Endodermal cell (in vitro differentiated cells): ENCODE measurements around the gene TMEFF1. TPM values are rescaled to one million over a fixed set of nuclear protein-coding genes. Genes with fewer than 3 reads are reported as not detected.

Experiments used
- DNase-seq: peaks from one replicate; pipeline ENCODE4 v3.0.0-alpha.2; 2017
- H3K27ac ChIP-seq: 2 replicates; pipeline ENCODE4 v1.5.1; 2013; ENCODE audit warnings: mild to moderate bottlenecking, low read depth, low read length, moderate library complexity
- H3K27me3 ChIP-seq: 2 replicates; pipeline ENCODE4 v1.6.1; 2013; ENCODE audit warnings: mild to moderate bottlenecking, low read length, moderate library complexity; ENCODE audit not compliant: insufficient read depth, control insufficient read depth, poor library complexity, severe bottlenecking
- H3K36me3 ChIP-seq: 2 replicates; pipeline ENCODE4 v1.7.0; 2013; ENCODE audit warnings: mild to moderate bottlenecking, low read length, moderate library complexity; ENCODE audit not compliant: control insufficient read depth, insufficient read depth
- H3K4me1 ChIP-seq: one replicate; pipeline ENCODE4 v1.7.0; 2013; ENCODE audit warnings: low read length; ENCODE audit not compliant: control insufficient read depth, insufficient read depth
- H3K4me3 ChIP-seq: 2 replicates; pipeline ENCODE4 v1.5.1; 2013; ENCODE audit warnings: mild to moderate bottlenecking, low read length, moderate library complexity
- H3K9ac ChIP-seq: 2 replicates; pipeline ENCODE4 v1.6.1; 2013; ENCODE audit warnings: mild to moderate bottlenecking, low read length, moderate library complexity; ENCODE audit not compliant: poor library complexity, severe bottlenecking; ENCODE audit errors: extremely low read depth
- H3K9me3 ChIP-seq: 2 replicates; pipeline ENCODE4 v1.6.1; 2013; ENCODE audit warnings: mild to moderate bottlenecking, low read length, moderate library complexity; ENCODE audit not compliant: control insufficient read depth
- H3K27ac Mint-ChIP-seq: 2 replicates; pipeline ENCODE4 v1.8.0; 2020; ENCODE audit warnings: mixed read lengths
- H3K27me3 Mint-ChIP-seq: 2 replicates; pipeline ENCODE4 v1.8.0; 2021; ENCODE audit warnings: mild to moderate bottlenecking, mixed read lengths; ENCODE audit not compliant: insufficient read depth
- H3K36me3 Mint-ChIP-seq: 2 replicates; pipeline ENCODE4 v1.8.0; 2020; ENCODE audit warnings: low read depth, mixed read lengths
- H3K4me1 Mint-ChIP-seq: 2 replicates; pipeline ENCODE4 v1.8.0; 2020; ENCODE audit warnings: mixed read lengths
- H3K4me3 Mint-ChIP-seq: 2 replicates; pipeline ENCODE4 v1.8.0; 2020; ENCODE audit warnings: mild to moderate bottlenecking, moderate library complexity, mixed read lengths
- H3K9me3 Mint-ChIP-seq: 2 replicates; pipeline ENCODE4 v1.8.0; 2020; ENCODE audit warnings: mild to moderate bottlenecking, mixed read lengths
- WGBS, 2 experiments: methylation state at CpG; one replicate each; pipeline versions ENCODE4 v1.1.5 to v1.1.7; 2013; ENCODE audit warnings: missing lambda C conversion rate in 2 of 2, mixed read lengths in 1 of 2; ENCODE audit not compliant: insufficient coverage in 1 of 2, insufficient read length in 1 of 2; 5-methylcytosine and 5-hydroxymethylcytosine counted together
- total RNA-seq, 2 donors: library from RNA; stranded (reverse); fragmentation: NEBNext Ultra II Directional in 1 of 2; extraction: Animal tissue kit (Norgen Biotek cat#: 25700) in 1 of 2; gene quantifications; 2 replicates in 1 of 2; 3 replicates in 1 of 2; pipeline ENCODE4 v1.2.1, GENCODE V29; 2021
- TF ChIP-seq, protein P1 (sequence below): fragments of 200-600 bp; sonication (generic); conservative IDR thresholded peaks from 2 replicates; pipeline ENCODE4 v1.5.0; 2021; ENCODE audit warnings: antibody characterized with exemption, mild to moderate bottlenecking

TMEFF1 gene
- total RNA-seq, 2 donors from 2014 or later: 67.5 to 111 TPM

DNA sequence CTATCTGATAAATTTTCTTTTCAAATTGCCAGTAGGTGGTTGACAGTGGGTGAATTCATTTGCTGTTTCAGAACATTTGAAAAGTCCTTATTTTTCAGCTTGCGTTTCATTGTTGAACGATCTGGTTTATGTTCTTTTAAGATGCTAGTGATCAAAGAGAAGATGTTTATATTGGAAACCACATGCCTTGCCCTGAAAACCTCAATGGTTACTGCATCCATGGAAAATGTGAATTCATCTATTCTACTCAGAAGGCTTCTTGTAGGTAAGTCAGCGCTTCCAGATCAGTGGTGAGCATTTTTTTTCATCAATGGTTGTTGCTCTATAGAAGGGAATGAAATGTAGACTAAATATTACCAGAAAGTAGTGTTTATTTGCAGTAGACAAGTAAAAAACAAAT lies 88.3 kb downstream of the TMEFF1 start:
- H3K9me3 Mint-ChIP-seq: no peaks in the 10 kb centered on the region
- peaks cover 40% of the 10 kb centered on the region for H3K36me3 Mint-ChIP-seq
- TF ChIP-seq, protein P1, sequence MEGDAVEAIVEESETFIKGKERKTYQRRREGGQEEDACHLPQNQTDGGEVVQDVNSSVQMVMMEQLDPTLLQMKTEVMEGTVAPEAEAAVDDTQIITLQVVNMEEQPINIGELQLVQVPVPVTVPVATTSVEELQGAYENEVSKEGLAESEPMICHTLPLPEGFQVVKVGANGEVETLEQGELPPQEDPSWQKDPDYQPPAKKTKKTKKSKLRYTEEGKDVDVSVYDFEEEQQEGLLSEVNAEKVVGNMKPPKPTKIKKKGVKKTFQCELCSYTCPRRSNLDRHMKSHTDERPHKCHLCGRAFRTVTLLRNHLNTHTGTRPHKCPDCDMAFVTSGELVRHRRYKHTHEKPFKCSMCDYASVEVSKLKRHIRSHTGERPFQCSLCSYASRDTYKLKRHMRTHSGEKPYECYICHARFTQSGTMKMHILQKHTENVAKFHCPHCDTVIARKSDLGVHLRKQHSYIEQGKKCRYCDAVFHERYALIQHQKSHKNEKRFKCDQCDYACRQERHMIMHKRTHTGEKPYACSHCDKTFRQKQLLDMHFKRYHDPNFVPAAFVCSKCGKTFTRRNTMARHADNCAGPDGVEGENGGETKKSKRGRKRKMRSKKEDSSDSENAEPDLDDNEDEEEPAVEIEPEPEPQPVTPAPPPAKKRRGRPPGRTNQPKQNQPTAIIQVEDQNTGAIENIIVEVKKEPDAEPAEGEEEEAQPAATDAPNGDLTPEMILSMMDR: no peak
- Histone ChIP-seq H3K9me3 (no peaks in the 10 kb centered on the region), H3K27me3 (peaks cover 16% of the 10 kb centered on the region), H3K27ac (no peak overlapping the region), H3K36me3 (peaks cover 32% of the 10 kb centered on the region), H3K4me1 (no peaks in the 10 kb centered on the region), H3K9ac (no peak overlapping the region), H3K4me3 (no peak overlapping the region)
- 95 to 96% methylated on average over 2 to 3 of the region's 3 CpGs for WGBS, 2 experiments
- H3K4me1 Mint-ChIP-seq: peaks cover 3% of the 10 kb centered on the region
- DNase-seq: no peak
- H3K4me3 Mint-ChIP-seq: no peak overlapping the region
- no peak overlapping the region for H3K27ac Mint-ChIP-seq
- H3K27me3 Mint-ChIP-seq: peaks cover 3% of the 10 kb centered on the region

DNA sequence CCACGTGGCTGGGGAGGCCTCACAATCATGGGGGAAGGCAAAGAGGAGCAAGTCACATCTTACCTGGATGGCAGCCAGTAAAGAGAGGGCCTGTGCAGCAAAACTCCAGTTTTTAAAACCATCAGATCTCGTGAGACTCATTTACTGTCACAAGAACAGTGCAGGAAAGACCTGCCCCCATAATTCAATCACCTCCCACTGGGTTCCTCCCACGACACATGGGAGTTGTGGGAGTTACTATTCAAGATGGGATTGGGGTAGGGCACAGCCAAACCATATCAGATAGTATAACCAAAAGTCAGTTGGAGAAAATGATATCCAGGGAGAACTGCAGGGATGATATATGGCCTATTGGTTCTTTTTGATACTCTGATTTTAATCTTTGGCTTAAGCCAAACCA lies 94.9 kb downstream of the TMEFF1 start:
- Mint-ChIP-seq H3K36me3 (peaks cover 37% of the 10 kb centered on the region), H3K9me3 (peaks cover 9% of the 10 kb centered on the region), H3K27me3 (peaks cover 5% of the 10 kb centered on the region), H3K4me1 (no peaks in the 10 kb centered on the region), H3K27ac (no peak overlapping the region), H3K4me3 (no peak overlapping the region)
- Histone ChIP-seq H3K9me3 (peaks cover 11% of the 10 kb centered on the region), H3K27me3 (peaks cover 16% of the 10 kb centered on the region), H3K4me3 (no peak overlapping the region), H3K9ac (no peak overlapping the region), H3K27ac (no peak overlapping the region), H3K36me3 (peaks cover 27% of the 10 kb centered on the region), H3K4me1 (no peaks in the 10 kb centered on the region)
- 79 to 97% methylated on average over 3 of the region's 3 CpGs for WGBS, 2 experiments
- DNase-seq: no peak
- TF ChIP-seq, protein P1: no peak

DNA sequence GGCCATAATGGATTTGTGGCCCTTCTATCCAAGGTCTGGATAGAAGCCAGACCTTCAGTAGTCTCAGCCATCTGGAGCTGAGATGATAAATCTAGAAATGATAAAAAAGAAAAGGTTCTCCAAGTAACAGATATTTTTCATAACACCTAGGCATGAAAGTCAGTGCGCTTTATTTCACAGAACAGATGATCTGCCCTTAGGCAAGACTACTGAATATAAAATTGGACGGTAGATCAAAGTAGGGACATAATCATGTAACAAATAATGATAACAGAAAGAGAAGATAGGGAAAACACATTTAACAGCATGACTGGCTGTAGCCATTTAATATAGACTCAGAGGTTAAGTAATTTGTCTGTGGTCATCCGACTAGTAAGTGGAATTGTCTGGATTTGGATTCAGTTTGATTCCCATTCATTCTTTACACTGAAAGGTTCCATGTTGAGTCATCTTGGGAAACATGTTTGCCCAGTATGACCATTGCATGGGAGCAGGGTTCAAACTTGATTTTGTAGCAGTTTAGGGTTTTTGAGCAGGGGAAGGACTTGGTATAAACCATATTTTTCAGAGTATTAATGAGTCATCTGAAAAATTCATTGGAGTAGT lies 100.8 kb downstream of the TMEFF1 start:
- H3K9me3 ChIP-seq: peaks cover 4% of the 10 kb centered on the region
- Mint-ChIP-seq H3K9me3 (peaks cover 7% of the 10 kb centered on the region), H3K27ac (no peak overlapping the region), H3K36me3 (peaks cover 55% of the 10 kb centered on the region), H3K4me3 (no peak overlapping the region), H3K27me3 (no peaks in the 10 kb centered on the region), H3K4me1 (no peaks in the 10 kb centered on the region)
- no peak overlapping the region for H3K4me3 ChIP-seq
- H3K9ac ChIP-seq: no peak overlapping the region
- H3K27me3 ChIP-seq: no peaks in the 10 kb centered on the region
- TF ChIP-seq, protein P1: no peak
- H3K4me1 ChIP-seq: no peaks in the 10 kb centered on the region
- DNase-seq: no peak
- H3K36me3 ChIP-seq: peaks cover 66% of the 10 kb centered on the region
- 93 to 100% methylated on average over 2 to 3 of the region's 3 CpGs for WGBS, 2 experiments
- H3K27ac ChIP-seq: no peak overlapping the region
